Body of pancreas (tissue), 4 donors: Measurements from ENCODE around the gene ST3GAL5. TPM values are rescaled to one million over a fixed set of nuclear protein-coding genes. Genes with fewer than 3 reads are reported as not detected.

Source experiments
- ATAC-seq: fragments of 150-250 bp; one replicate; pipeline ENCODE4 v1.9.1; 2016
- DNase-seq, 4 donors: peaks; one replicate each; pipeline ENCODE4 v3.0.0-alpha.2; 2019
- H3K27ac ChIP-seq, 4 donors: fragments of 200-600 bp; sonication (generic); 1 replicate in 3 of 4; 2 replicates in 1 of 4; pipeline versions ENCODE4 v1.5.1 to v1.6.1; 2016 to 2019; ENCODE audit warnings: mild to moderate bottlenecking in 1 of 4, mixed read lengths in 1 of 4, moderate library complexity in 1 of 4
- H3K27me3 ChIP-seq, 2 donors: fragments of 200-600 bp; sonication (generic); one replicate each; pipeline ENCODE4 v1.6.0; 2016; ENCODE audit warnings: mild to moderate bottlenecking in 1 of 2
- H3K36me3 ChIP-seq, 2 donors: fragments of 200-600 bp; sonication (generic); replicated peaks in 1 of 2; 2 replicates each; pipeline ENCODE4 v1.5.1; 2016; ENCODE audit warnings: low read depth in 2 of 2; ENCODE audit not compliant: insufficient read depth in 1 of 2
- H3K4me1 ChIP-seq: fragments of 200-600 bp; sonication (generic); one replicate; pipeline ENCODE4 v1.6.0; 2016
- H3K4me3 ChIP-seq, 2 donors: fragments of 200-600 bp; sonication (generic); 1 replicate in 1 of 2; 2 replicates in 1 of 2; pipeline ENCODE4 v1.5.1; 2016 to 2019
- H3K9me3 ChIP-seq, 3 donors: fragments of 200-600 bp; sonication (generic); 1 replicate in 2 of 3; 2 replicates in 1 of 3; pipeline ENCODE4 v1.5.1; 2016
- POLR2A ChIP-seq, 3 donors: fragments of 450-650 bp; IDR thresholded peaks; one replicate each; pipeline ENCODE4 v1.6.1; 2016; ENCODE audit warnings: antibody characterized with exemption in 3 of 3, mild to moderate bottlenecking in 2 of 3
- WGBS, 2 donors: methylation state at CpG; one replicate each; pipeline ENCODE4 v1.1.5; 2017; 5-methylcytosine and 5-hydroxymethylcytosine counted together
- intact Hi-C: fragments of 100-400 bp; cut with DNase I; formaldehyde crosslinking; loops from one replicate; pipeline ENCODE4 v1.15.1; 2023
- total RNA-seq, 2 donors: library from RNA; depleted of rRNA; stranded (reverse); fragments of >200 nt; gene quantifications; one replicate each; pipeline ENCODE4 v1.1.0, GENCODE V29; 2016
- TF ChIP-seq, protein P1 (sequence below), 7 experiments: fragments of 450-650 bp in 4 of 7; fragments of 200-600 bp in 3 of 7; sonication (generic) in 3 of 7; IDR thresholded peaks; one replicate each; pipeline ENCODE4 v1.5.1; 2016 to 2019; ENCODE audit warnings: antibody characterized with exemption in 7 of 7

Gene ST3GAL5
- total RNA-seq, 2 donors from 2014 or later, result 8.6 to 18.8 TPM

DNA sequence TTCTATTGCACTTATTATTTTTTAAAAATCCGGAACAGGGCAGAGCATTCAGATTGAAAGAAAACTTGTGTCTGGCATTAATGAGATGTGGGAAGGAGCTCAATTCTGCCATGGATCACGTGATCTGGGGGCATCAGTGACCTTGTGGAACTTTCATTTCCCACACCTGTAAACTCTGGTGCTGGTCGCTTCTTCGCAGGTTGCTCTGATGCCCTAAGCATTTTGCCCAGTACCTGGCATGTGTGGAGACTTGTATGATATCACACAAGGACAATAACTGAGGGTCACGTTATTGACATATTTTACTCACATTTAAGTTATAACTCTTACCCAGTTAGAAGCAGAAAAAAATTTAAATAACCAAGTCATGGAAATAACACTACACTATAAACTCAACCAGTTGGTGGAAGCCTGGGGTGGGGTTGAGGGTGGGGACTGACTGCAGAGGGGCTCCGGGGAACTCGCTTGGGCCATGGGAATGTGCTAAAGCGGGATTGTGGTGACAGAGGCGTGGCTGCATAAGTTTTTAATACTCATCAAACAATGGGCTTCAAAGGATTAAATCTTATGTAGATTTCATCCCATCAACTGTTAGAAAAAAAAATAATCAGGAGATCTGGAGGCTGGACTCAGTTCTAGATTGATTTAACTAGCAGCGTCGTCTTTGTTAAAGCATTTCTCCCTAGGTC is 36.5 kb downstream of the ST3GAL5 start:
- DNase-seq (no peak), ATAC-seq (no peak)
- no peak for TF ChIP-seq POLR2A (IDR thresholded peaks at IDR 0.05)
- TF ChIP-seq, protein P1, sequence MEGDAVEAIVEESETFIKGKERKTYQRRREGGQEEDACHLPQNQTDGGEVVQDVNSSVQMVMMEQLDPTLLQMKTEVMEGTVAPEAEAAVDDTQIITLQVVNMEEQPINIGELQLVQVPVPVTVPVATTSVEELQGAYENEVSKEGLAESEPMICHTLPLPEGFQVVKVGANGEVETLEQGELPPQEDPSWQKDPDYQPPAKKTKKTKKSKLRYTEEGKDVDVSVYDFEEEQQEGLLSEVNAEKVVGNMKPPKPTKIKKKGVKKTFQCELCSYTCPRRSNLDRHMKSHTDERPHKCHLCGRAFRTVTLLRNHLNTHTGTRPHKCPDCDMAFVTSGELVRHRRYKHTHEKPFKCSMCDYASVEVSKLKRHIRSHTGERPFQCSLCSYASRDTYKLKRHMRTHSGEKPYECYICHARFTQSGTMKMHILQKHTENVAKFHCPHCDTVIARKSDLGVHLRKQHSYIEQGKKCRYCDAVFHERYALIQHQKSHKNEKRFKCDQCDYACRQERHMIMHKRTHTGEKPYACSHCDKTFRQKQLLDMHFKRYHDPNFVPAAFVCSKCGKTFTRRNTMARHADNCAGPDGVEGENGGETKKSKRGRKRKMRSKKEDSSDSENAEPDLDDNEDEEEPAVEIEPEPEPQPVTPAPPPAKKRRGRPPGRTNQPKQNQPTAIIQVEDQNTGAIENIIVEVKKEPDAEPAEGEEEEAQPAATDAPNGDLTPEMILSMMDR (IDR thresholded peaks at IDR 0.05), result no peak
- intact Hi-C loops, result no loop called here
- no peaks in the 10 kb centered on the region for H3K9me3 ChIP-seq
- H3K4me3 ChIP-seq, result no peak overlapping the region
- no peaks in the 10 kb centered on the region for H3K27me3 ChIP-seq
- H3K36me3 ChIP-seq, result no peaks in the 10 kb centered on the region
- no peaks in the 10 kb centered on the region for H3K4me1 ChIP-seq
- peak overlapping the region in 2 of 4 donors; percentile 1 to 33 for H3K27ac ChIP-seq
- WGBS, 2 donors, result 81 to 83% methylated on average over 11 of the region's 11 CpGs

- 66% methylated on average over 11 of the region's 11 CpGs for whole genome bisulfite sequencing, 2 donors
- Histone ChIP-seq H3K9me3 (no peaks in the 10 kb centered on the region), H3K27ac (peak overlapping the region in 2 of 4 donors; percentile 19 to 33), H3K4me1 (no peaks in the 10 kb centered on the region), H3K36me3 (no peaks in the 10 kb centered on the region), H3K4me3 (no peak overlapping the region), H3K27me3 (no peaks in the 10 kb centered on the region)
- TF ChIP-seq POLR2A (IDR thresholded peaks at IDR 0.05), result no peak
- TF ChIP-seq, protein P1 (IDR thresholded peaks at IDR 0.05), result no peak
- intact Hi-C loops, result no loop called here
- DNase-seq, result peak in 2 of 4 donors; percentile 72 to 74
- ATAC-seq, result no peak
These were observed 37.3 kb downstream of the ST3GAL5 start for GRCh38 chr2:85851253-85852151.

GRCh38 chr2:85850451-85850850 is 38.3 kb downstream of the ST3GAL5 start:
- no peak for ATAC-seq
- H3K27ac ChIP-seq, result no peak overlapping the region
- intact Hi-C loops, result no loop called here
- H3K36me3 ChIP-seq, result no peaks in the 10 kb centered on the region
- 85 to 92% methylated on average over 10 of the region's 10 CpGs for WGBS, 2 donors
- H3K9me3 ChIP-seq, result no peaks in the 10 kb centered on the region
- TF ChIP-seq POLR2A (IDR thresholded peaks at IDR 0.05), result no peak
- no peaks in the 10 kb centered on the region for H3K27me3 ChIP-seq
- H3K4me3 ChIP-seq, result no peak overlapping the region
- DNase-seq, result no peak
- H3K4me1 ChIP-seq, result no peaks in the 10 kb centered on the region

GRCh38 chr2:85847051-85847588 is 41.7 kb downstream of the ST3GAL5 start:
- 67 to 69% methylated on average over 2 of the region's 2 CpGs for WGBS, 2 donors
- Histone ChIP-seq H3K4me3 (no peak overlapping the region), H3K4me1 (no peaks in the 10 kb centered on the region), H3K27ac (no peak overlapping the region), H3K9me3 (no peaks in the 10 kb centered on the region), H3K36me3 (no peaks in the 10 kb centered on the region), H3K27me3 (no peaks in the 10 kb centered on the region)
- ATAC-seq (no peak), DNase-seq (no peak)
- TF ChIP-seq POLR2A (IDR thresholded peaks at IDR 0.05), result no peak
- TF ChIP-seq, protein P1 (IDR thresholded peaks at IDR 0.05), result no peak
- intact Hi-C loops, result no loop called here

DNA sequence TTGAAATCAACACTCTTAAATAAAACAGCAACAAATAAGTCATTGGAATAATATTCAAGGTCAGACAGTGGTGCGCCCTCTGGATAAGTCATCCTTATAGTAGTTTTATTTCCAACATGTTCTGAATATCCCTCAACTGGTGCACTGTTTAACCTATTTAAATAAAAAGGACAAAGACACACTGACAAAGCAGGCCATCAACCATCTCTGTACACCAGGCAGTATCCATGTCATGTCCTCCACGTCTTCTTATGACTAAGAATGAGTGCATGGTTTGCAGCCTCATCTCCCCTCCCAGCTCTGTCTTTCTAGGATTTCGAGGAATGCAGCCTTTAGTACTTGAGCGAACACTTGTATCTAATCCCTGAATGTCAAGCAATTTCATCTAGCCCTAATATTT is 42.4 kb downstream of the ST3GAL5 start:
- DNase-seq (no peak), ATAC-seq (no peak)
- WGBS, 2 donors, result 92 to 96% methylated on average over 4 of the region's 4 CpGs
- Histone ChIP-seq H3K4me1 (no peaks in the 10 kb centered on the region), H3K4me3 (no peak overlapping the region), H3K36me3 (no peaks in the 10 kb centered on the region), H3K9me3 (no peaks in the 10 kb centered on the region), H3K27me3 (no peaks in the 10 kb centered on the region), H3K27ac (no peak overlapping the region)
- TF ChIP-seq, protein P1 (IDR thresholded peaks at IDR 0.05), result no peak
- no peak for TF ChIP-seq POLR2A (IDR thresholded peaks at IDR 0.05)
- intact Hi-C loops, result no loop called here
